ES-I3 (cell line): Measurements from ENCODE around the gene SENP7.

Experiments used
- H3K36me3 ChIP-seq: 2 replicates; pipeline ENCODE4 v1.6.1; 2013; ENCODE audit warnings: mild to moderate bottlenecking, low read length, control low read depth, moderate library complexity; ENCODE audit not compliant: insufficient read depth
- H3K4me1 ChIP-seq: 2 replicates; pipeline ENCODE4 v1.6.1; 2013; ENCODE audit warnings: mild to moderate bottlenecking, control low read depth, low read length; ENCODE audit not compliant: insufficient read depth
- H3K9ac ChIP-seq: 2 replicates; pipeline ENCODE4 v1.6.1; 2013; ENCODE audit warnings: low read depth, mild to moderate bottlenecking, low read length, moderate library complexity
- H3K9me3 ChIP-seq: 2 replicates; pipeline ENCODE4 v1.6.1; 2013; ENCODE audit warnings: mild to moderate bottlenecking, low read length, moderate library complexity; ENCODE audit not compliant: control insufficient read depth, insufficient read depth

Gene SENP7

DNA sequence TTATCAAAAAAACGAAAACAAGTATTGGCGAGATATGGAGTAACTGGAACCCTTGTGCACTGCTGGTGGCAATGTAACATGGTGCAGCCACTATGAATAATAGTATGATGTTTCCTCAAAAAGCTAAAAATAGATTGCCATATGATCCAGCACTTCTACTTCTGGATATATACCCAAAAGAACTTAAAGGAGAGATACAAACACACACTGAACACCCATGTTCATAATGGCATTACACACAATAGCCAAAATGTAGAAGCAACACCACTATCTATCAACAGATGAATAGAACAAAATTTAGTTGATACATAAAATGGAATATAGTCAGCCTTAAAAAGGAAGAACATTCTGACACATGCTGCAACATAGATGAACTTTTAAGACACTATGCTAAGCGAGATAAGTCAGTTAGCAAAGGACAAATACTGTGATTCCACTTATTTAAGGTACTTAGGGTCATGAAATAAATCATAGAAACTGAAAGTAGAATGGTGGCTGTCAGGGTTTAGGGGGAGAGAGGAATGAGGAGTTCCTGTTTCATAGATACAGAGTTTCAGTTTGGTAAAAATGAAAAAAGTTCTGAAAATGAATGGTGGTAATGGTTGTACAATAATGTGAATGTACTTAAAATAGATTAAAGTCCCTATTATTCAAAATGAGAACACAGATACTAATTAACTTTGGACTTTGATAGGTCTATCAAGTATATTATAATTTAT, 133.2 kb downstream of the SENP7 start:
- H3K9ac ChIP-seq: no peak overlapping the region
- H3K4me1 ChIP-seq: no peaks in the 10 kb centered on the region; the same call in 1 of the 2 replicates
- no peaks in the 10 kb centered on the region for H3K9me3 ChIP-seq
- H3K36me3 ChIP-seq: no peaks in the 10 kb centered on the region

DNA sequence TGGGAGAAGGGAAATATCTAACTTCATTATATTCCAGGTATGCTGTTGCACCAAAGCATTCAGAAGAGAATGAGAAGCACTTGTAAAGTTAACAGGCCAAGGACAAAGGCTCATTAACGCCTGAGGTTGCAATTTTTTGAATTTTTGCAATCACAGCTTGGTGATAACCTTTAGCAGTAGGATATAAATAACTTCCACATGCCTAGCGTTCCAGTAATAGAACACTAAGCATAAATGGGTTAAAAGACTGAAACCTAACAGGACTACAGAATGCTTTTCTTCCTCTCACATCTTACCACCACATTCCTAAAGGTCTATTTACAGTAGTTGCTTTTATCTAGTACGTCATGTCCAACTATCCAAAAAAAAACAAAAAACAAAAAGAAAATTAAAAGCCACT, 135.2 kb downstream of the SENP7 start:
- H3K9ac ChIP-seq: no peak overlapping the region
- no peaks in the 10 kb centered on the region for H3K4me1 ChIP-seq
- H3K9me3 ChIP-seq: no peaks in the 10 kb centered on the region
- H3K36me3 ChIP-seq: no peaks in the 10 kb centered on the region

DNA sequence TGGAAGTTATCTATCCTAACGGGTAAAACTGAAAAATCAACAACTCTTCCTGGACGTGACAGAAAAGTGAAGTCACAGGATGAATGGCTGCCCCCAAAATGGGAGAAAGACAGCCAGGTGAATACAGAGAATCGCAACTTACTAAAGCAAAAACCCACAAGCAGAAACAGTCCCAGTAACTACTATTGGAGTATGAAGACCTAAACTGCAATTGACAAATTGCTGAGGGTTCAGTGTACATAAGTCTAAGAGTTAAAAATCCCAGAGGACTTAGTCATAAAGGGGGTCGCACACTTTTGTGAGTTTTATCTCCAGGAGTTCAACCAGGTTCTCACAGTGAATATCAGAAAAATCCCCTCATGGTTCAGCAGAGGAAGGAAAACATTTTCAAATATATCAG, 135.8 kb downstream of the SENP7 start:
- H3K9me3 ChIP-seq: no peaks in the 10 kb centered on the region
- no peaks in the 10 kb centered on the region for H3K4me1 ChIP-seq
- H3K36me3 ChIP-seq: no peaks in the 10 kb centered on the region
- H3K9ac ChIP-seq: no peak overlapping the region

GRCh38 chr3:101375586-101375985, 137.4 kb downstream of the SENP7 start:
- no peaks in the 10 kb centered on the region for H3K4me1 ChIP-seq
- no peak overlapping the region for H3K9ac ChIP-seq
- no peaks in the 10 kb centered on the region for H3K9me3 ChIP-seq
- H3K36me3 ChIP-seq: no peaks in the 10 kb centered on the region

- no peak overlapping the region for H3K9ac ChIP-seq
- H3K36me3 ChIP-seq: no peaks in the 10 kb centered on the region
- no peaks in the 10 kb centered on the region for H3K9me3 ChIP-seq
- H3K4me1 ChIP-seq: no peaks in the 10 kb centered on the region
Observed at GRCh38 chr3:101362406-101362805, 150.6 kb downstream of the SENP7 start.

- no peak overlapping the region for H3K9ac ChIP-seq
- H3K36me3 ChIP-seq: no peaks in the 10 kb centered on the region
- no peaks in the 10 kb centered on the region for H3K9me3 ChIP-seq
- no peaks in the 10 kb centered on the region for H3K4me1 ChIP-seq
Observed at GRCh38 chr3:101351829-101352228, 161.2 kb downstream of the SENP7 start.

DNA sequence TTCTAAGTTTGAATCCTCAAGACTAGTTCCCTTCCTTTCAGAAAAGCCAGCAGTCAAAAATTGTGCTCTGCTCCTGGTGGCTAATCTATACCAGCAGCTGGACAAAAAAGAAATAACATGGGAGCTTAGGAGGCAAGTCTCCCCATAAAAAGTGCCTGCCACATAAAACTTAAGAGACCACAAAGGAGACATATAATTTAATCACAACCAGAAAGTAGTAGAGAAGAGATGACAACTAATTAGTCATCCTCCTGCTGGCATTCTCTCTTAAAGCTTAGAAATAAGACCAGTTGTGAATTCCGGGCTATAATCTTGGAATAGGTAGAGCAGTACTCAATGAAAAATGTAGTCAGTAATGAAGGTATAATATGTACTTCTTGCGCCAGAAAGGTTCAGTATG, 172.4 kb downstream of the SENP7 start:
- Histone ChIP-seq H3K36me3 (no peaks in the 10 kb centered on the region), H3K9ac (no peak overlapping the region), H3K9me3 (no peaks in the 10 kb centered on the region), H3K4me1 (no peaks in the 10 kb centered on the region)

GRCh38 chr3:101333883-101334282, 179.1 kb downstream of the SENP7 start:
- Histone ChIP-seq H3K36me3 (no peaks in the 10 kb centered on the region), H3K9me3 (no peaks in the 10 kb centered on the region), H3K9ac (no peak overlapping the region), H3K4me1 (no peaks in the 10 kb centered on the region)

DNA sequence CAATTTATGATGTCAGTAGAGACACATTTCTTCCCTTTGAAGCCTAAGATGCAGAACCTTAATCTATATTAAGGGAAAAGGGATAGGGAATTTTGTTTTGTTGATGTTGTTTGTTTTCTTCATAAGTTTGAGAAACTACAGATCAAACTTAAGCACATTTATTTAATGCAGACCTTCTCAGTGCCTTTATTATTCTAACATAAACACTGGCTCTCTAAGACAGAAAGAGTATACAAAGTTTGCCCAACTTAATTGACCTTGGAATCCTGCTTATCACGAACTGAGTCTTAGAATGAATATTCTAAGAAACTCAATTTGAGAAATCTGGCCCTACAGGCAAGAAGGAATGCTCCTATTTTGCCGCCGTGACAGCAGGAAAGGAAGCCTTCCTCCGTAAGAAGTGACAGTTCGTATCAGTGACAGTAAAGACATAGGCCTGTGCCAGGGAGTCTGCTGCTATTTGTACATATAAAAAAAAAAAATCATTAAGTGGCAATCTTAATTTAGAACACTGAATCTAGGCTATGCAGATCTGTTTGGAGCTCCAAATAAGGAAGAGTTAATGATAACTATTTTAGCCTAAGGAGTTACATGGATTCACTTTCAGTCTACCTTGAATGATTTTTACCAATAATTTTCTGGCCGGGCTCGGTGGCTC, 183.9 kb downstream of the SENP7 start:
- no peak overlapping the region for H3K9ac ChIP-seq
- no peaks in the 10 kb centered on the region for H3K36me3 ChIP-seq
- no peaks in the 10 kb centered on the region for H3K9me3 ChIP-seq
- H3K4me1 ChIP-seq: no peaks in the 10 kb centered on the region

DNA sequence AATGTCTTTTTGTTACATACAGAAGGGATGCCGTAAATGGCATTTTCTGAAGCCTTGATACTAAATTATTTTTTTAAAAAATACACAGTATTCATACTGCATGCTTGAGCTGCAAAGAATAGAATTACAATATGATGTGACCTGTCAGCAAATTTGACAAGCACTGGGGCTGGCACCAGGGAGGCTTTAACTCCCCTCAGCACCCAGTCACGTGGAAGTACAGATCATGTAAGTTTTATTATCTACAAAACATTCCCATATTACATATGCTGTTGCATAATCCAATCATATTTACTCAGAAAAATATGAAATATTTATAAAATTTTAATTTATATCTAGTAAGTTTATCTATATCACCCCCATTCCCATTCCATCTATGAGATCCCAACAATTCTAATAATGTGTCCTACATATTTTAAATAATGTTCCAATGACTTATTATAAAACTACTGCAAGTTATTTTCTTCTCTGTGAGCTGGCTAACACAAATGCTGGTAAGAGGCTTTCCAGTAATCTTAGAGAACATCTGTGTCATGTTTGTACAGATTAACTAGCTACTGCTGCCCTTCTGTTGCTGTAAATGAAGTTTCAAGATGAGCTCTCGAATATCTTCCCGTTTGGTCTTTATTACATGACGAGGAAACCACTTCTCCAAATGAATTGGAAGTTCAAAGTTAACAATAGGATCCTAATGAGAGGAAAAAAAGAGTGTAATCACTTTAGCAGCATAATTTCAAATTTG, 187.4 kb downstream of the SENP7 start:
- H3K9ac ChIP-seq: no peak overlapping the region
- no peaks in the 10 kb centered on the region; the same call in 1 of the 2 replicates for H3K36me3 ChIP-seq
- no peaks in the 10 kb centered on the region for H3K4me1 ChIP-seq
- no peaks in the 10 kb centered on the region for H3K9me3 ChIP-seq

DNA sequence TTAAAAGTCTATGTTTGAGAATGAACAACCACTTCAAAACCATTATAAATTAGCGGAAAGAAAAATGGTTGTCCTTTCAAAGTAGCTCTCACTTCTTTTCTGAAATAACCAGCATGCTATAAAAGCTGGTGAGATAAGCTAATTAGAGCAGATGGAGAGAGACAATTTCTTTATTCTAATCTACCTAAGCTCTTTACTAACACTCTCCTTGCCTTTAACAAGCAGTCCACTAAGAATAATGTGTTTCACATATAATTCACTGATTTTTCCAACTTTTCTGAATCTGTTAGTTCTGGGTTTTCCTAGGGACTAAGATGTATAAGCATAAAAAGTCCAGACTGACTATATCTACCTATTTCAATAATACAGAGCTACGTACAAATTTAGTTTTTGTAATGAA, 192.5 kb downstream of the SENP7 start, which contains the start of gene IMPG2:
Gene IMPG2 (minus strand): TSS at position 101 of the 400 bp plus-strand sequence. CDS start 203 bp downstream, outside the sequence.
- H3K4me1 ChIP-seq: no peaks in the 10 kb centered on the region
- H3K9ac ChIP-seq: no peak within 1 kb of the TSS
- no peaks in the 10 kb centered on the region for H3K9me3 ChIP-seq
- H3K36me3 ChIP-seq: no peaks in the 10 kb centered on the region; the same call in 1 of the 2 replicates

DNA sequence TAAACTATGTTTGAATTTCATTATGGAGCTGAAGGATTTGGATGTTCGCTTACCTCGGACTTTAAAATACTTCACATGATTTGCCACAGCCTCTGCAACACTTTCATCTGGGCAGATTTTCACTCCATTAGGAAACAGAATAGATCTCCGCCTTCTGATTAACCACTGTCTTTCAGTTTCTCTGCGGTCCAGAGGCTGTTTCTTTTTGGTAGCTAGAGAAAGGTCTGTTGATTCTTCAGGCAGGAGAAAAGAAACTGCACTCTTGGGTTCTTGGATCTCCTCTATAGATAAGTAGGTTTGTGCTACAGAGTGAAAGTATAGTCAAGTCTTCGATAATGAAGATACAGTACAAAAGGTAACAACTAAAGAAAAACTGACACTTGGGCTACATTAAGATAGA, 193.5 kb downstream of the SENP7 start:
- no peaks in the 10 kb centered on the region; the same call in 1 of the 2 replicates for H3K36me3 ChIP-seq
- no peak overlapping the region for H3K9ac ChIP-seq
- no peaks in the 10 kb centered on the region for H3K4me1 ChIP-seq
- H3K9me3 ChIP-seq: no peaks in the 10 kb centered on the region

- Histone ChIP-seq H3K9me3 (no peaks in the 10 kb centered on the region; the same call in 1 of the 2 replicates), H3K4me1 (no peaks in the 10 kb centered on the region), H3K36me3 (no peaks in the 10 kb centered on the region), H3K9ac (no peak overlapping the region)
Observed at GRCh38 chr3:101312545-101312944, 200.5 kb downstream of the SENP7 start.

- Histone ChIP-seq H3K4me1 (no peaks in the 10 kb centered on the region), H3K36me3 (no peaks in the 10 kb centered on the region), H3K9me3 (no peaks in the 10 kb centered on the region; the same call in 1 of the 2 replicates), H3K9ac (no peak overlapping the region)
Observed at GRCh38 chr3:101311676-101312075, 201.3 kb downstream of the SENP7 start.
